Peyer's patch (tissue), 4 donors: Measurements from ENCODE around the gene PLA2G2C.

Experiments used
- CTCF ChIP-seq, 6 experiments: fragments of 450-650 bp in 4 of 6; fragments of 200-600 bp in 2 of 6; sonication (generic) in 1 of 6; IDR thresholded peaks; one replicate each; pipeline ENCODE4 v1.5.1; 2017 to 2019; ENCODE audit warnings: antibody characterized with exemption in 6 of 6, mild to moderate bottlenecking in 3 of 6, moderate library complexity in 1 of 6
- POLR2A ChIP-seq, 2 donors: fragments of 450-650 bp; IDR thresholded peaks; one replicate each; pipeline ENCODE4 v1.5.1; 2017; ENCODE audit warnings: antibody characterized with exemption in 2 of 2, mild to moderate bottlenecking in 2 of 2, moderate library complexity in 2 of 2

DNA sequence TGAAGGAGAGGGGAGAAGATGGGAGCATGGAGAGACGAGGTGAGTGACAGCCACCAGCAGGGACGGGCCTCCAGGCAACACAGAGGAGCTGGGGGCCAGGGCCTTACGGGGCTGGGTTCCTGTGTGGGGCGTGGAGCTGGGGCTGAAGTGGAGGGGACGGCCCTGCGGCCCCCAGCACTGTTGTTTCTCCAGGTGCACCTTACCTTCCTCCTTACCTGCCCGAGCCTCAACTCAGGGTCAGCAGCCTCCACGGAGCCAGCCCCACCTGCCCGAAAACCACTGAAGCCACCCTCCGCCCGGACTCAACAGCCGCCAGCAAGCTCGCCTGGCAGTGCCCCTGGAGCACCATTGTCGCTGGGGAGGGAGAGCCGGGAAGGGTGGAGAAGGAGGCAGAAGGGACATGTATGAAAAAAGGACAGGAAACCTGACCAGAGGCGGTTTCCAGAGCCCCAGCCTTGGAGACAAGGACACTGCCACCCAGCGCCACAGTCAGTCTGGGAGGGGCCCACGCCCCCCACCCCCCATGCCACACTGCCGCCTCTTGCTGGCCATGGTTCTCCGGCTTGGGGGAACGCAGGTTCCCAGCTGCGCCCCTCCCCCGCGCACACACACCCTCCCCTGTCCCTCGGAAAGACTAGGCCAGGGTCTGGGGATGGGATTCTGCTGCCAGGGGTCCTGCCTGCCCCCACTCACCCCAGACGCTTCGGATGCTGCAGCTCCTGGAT lies 36.6 kb downstream of the PLA2G2C start:
- no peak for TF ChIP-seq CTCF (IDR thresholded peaks at IDR 0.05)
- TF ChIP-seq POLR2A (IDR thresholded peaks at IDR 0.05): no peak
